GM21723 (cell line): ENCODE measurements around the gene C1QTNF2.

ENCODE experiments used
- ATAC-seq: cut with Tn5 transposase; IDR thresholded peaks from one replicate; pipeline ENCODE4 v1.9.1; 2021; ENCODE audit warnings: mild to moderate bottlenecking, moderate library complexity; ENCODE audit not compliant: unreplicated experiment

The C1QTNF2 gene

DNA sequence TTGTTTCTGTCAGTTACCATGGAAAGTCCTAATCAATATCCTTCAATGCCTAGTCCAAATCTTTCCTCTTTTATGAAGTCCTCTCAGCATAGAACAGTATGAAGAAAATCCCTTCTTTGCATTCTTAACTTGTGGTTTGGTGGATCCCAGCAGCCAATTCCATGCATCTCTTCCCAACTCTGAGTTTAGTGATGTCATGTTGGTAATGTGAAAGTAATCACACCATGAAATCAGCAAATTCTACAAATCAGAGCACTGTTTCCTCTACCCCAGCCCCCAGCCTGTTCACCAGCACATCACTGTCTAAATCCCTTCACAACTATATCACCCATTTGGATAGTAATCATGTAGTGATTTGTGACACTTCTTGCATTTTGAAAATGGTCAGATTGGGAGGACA, 4.7 kb upstream of the C1QTNF2 start:
- no peak for ATAC-seq

DNA sequence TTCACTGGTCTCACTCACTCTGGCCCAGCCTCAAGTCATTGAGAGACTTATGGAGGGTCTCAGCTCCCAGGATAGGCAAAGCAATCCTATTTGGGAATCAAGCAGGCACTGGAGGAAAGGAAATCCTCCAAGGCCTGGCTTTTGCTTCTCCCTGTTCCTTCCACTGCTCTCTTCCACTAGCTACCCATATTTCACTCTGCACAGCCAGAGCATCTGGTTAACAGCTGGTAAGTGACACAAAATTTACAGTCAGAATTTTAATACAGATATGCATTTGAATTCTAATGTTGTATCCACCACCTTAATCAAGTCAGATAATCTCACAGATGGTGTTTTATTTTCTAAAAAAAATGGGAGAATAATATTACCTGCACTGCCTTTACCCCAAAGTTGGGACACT, 868 bp upstream of the C1QTNF2 start:
- ATAC-seq, result no peak

DNA sequence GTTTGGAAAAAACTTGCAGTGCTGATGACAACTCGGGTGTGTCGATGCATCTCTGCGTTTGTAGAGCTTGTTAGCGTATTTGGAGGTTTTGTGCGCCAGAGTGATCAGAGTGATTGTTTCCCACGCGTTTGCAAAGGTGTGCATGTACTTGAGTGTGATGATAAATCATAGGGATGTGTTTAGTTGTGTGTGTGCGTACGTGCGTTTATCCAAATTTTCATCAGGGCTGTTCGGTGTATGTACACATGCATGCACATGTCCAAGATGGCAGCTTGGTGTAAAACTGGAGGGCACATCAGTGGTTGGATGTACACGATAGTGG, 248 bp upstream of the C1QTNF2 start:
- ATAC-seq, result no peak

DNA sequence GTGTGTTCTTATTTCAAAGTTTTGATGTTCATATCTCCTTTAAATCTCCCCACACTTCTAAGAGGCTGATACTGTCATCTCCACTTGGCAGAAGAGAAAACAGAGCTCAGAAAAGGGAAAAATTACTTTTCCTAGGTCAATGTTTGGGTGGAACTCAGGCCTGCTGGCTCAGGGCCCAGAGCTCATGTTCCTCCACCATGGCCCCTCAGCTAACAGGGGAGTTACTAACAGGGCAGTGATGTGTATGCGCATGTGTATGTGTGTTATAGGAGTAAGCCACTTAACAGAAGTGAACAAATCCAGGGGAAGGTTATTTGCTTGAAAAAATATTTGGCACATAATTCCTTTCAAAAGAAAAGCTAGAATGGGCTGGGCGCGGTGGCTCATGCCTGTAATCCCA, 2.5 kb downstream of the C1QTNF2 start:
- ATAC-seq, result no peak

DNA sequence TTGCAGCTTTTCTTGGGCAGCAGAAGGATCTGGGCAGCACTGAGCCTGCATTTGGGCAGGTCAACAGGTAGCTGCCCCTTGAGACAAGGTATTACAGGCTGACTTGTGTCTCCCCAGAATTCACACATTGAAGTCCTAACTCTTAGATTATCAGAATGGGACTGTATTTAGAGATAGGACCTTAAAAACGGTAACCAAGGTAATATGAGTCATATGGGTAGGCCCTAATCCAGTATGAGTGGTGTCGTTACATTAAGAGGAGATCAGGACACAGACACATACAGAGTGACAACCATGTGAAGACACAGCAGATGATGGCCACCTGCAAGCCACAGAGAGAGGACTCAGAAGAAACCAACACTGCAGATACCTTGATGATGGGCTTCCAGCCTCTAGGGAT, 3.2 kb downstream of the C1QTNF2 start:
- ATAC-seq, result no peak

DNA sequence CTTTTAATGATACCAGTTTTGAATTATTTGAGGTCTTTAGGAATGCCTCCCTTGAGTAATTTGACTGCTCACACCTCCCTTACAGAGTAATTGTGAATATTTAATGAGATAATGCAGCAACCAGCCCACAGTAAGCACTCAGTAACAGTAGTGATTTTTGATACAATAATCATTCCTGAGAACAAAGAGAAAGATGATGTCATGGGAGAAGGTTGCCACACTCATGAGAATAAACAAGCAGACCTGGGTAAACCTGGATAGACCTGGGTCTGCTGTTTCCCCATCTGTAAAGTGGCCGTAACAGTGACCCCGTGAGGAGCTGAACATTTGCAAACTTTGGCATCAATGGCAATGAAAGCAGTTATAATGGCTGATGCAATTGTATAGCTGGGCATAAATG, 4.2 kb downstream of the C1QTNF2 start:
- no peak for ATAC-seq

DNA sequence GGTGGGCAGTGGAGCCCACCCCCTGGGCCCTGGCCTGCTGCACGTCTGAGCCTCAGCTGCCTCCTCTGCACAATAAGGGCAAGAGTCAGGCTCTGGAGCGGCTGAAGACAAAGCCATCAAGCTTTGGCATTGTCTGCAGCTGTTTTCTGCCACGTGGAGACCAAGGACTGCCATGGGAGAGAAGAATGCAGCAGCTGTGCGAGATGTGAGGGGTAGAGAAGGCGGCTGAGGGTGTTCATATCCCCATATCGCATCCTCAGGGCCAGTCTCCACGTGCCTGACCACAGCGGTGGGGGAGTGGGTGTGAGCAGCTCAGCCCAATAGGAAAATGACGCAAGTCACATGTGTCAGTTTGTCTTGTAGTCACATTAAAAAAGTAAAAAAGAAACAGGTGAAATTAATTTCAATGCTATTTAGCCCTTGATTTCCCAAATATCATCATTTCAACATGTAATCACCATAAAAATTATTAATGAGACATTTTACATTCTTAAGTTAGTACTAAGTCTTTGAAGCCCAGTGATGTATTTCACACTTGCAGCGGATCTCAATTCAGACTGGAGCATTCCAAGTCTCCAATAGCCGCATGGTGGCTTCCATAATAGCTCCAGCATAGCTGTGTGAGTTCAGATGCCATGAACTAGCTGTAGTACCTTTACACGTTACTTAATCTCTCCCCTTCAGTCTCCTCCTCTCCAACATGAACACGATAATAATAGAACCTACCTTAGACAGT, 6.6 kb downstream of the C1QTNF2 start:
- ATAC-seq, result no peak

DNA sequence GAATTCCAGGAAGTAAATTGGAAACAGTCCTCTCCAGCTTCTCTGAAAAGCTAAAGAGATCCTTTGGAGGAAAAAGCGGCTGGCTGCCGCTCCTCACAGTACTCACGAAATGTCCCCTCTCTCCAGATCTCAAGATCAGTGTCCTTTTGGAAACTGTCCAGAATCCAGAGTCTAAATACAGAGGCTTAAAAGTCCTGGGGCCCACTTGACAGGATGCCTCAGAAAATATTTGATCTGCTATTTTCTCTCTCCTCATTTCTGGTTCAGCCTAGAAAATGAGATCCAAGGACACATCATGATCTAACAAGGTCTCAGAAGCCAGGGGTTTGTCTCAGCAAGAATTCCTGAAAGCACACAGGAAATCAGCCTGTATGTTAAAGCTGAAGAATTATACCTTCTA, 7.2 kb downstream of the C1QTNF2 start:
- ATAC-seq, result no peak

DNA sequence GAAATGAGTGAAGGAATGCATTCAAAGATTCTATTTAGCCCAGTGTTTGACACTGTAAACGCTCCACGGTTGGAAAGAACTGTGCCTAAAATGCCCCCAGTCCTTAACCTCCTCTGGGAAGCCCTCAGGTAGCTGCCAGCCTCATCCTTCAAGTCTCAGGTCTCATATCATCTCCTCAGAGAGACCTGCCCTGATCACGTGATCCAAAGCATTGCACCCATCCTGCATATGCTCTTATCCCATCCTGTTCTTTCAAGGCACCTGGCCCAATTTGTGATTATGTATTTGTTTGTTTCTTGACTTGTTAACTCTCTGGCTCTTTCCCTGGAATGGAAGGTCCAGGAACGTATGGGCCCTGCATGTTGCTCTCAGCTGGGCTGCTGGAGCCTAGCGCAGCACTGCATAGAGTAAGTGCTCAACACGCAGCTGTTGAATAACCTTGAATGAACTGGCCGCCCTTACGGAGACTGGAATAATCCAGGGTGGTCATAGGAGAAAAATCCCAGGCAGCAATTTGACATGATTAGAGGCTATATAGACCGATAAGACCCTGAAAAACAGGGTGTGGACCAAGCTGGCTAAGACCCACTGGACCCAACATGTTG, 8.7 kb downstream of the C1QTNF2 start:
- no peak for ATAC-seq

DNA sequence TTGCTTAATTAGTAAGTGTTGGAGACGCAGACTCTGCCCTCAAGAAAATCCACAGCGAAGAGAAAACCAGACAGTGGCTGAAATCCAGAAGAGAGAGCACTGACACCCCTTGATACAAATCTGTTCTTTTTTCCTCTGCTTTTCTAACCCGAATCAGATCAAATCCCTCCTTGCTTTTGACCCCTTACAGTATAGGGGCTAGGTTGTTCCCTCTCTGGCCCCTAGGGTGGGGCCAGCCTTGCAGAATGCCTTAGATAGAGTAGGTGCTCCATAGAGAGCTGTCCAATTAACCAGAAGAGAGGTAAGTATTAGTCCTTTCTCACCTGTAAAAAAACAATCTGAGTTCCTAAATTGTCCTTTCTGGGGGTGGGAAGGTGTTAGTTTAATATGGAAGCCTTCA, 10.1 kb downstream of the C1QTNF2 start:
- ATAC-seq, result no peak

DNA sequence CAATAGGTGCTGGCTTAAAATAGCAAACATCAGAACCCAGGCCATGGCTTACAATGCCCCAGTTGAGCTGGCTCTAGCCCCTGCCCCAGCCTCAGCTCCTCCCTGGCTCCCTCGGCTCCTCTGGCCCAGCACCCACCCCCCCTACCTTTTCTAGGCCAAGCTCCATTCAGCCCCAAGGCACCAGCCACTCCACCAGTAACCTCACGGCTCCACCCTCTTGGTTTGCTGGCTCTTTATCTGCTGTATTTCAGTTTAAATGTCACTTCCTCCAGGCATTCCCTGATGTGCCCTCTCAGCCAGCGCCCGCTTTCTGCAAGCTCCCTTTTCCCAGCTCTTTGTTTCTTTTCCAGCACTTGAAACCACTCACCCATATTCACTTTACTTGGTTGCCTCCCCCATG, 10.6 kb downstream of the C1QTNF2 start:
- no peak for ATAC-seq

DNA sequence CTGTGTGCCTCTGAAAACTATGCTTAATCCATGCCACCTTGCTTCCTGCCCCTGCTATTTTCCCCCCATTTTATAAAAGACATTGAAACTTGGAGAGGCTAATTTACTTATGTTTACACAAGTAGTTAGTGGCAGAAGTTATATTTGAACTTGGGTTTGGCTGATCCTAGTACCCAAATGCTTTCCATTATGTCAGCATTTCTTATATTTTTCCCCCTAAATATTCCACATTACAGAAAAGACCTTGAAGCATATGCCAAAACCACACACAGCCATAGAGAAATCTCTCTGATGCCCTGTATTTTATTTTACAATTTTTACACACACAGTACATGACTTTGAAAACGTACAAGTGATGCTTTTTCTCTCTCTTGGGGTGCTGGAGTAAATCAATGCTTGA, 11.2 kb downstream of the C1QTNF2 start:
- ATAC-seq, result no peak

DNA sequence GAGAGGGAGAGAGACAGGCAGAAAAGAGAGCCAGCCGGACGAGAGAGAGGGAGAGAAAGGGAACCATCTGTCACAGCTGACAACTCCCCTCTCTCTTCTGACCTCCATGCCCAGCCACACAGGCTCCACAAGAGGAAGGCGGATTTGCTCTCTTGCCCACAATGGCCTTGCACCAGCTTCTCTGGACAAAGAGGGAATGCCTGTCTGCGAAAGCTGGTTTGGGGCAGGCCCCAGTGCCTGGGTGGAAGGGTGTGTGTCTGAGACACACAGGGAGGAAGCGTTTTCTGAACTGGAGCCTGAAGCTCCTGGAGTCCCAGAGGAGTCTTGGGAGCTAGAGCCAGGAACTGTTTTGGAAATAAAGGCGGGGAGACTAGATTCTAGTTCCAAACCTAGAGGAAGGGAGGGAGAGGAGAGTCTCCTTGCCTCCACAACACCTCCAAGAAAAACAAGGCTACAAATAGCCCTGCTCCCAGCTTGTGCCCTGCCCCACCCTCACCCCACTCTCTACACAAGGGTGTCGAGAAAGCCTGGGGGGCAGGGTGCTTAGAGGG, 12.5 kb downstream of the C1QTNF2 start:
- no peak for ATAC-seq

DNA sequence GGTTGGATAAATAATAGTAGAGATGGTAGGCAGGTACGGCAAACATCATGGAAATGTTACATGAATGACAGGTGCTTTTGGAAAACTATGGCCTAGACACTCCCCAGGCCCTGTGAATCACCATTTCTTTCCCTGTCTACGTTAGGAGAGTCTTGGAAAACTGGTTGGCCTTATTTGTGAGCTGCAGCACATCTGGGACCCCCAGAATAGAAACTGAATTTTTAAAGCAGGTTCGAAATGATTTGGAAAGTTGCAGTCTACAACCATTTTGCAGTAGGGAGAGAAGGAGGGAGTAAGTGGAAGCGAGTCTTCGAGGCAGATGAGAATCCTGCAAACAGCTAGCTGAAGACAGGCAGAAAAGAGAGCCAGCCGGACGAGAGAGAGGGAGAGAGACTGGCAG, 13.0 kb downstream of the C1QTNF2 start:
- ATAC-seq, result no peak

DNA sequence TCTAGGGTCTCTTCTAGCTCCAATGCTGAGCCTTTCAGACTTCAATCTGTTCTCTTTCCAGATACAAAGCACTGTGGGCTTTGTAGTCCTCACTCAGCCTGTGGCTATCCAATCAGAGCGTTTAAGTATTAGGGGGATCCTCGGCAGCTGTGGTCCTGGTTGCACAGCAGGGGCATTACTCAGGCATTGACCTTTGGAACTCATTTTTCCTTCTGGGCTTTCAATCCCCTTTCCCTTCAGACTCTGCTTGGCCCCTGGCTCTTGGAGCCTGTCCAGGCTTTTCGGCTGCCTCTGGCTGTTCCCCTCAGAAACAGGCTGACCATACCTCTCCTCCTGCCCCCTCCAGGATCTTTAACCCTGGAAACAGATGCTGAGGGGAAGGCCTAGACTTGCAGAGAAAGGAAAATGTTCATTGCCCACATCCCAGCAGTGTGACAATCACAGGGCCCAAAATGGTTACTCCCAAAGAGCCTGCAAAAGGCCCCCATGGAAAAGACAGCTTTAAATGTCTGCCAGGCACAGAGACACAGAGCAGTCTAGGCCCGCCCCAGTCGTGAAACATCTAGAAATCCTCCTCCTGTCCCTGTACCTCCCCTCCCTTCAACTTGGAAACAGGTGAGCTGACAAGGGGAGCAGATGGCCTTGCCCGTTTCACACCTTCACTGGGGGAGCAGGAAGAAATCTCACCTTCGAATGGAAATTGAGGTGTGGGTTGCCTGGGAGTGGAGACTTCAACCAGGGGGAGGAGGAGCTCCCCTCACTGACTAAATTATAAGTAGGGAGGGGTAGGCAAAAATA, 13.7 kb downstream of the C1QTNF2 start:
- ATAC-seq, result no peak

DNA sequence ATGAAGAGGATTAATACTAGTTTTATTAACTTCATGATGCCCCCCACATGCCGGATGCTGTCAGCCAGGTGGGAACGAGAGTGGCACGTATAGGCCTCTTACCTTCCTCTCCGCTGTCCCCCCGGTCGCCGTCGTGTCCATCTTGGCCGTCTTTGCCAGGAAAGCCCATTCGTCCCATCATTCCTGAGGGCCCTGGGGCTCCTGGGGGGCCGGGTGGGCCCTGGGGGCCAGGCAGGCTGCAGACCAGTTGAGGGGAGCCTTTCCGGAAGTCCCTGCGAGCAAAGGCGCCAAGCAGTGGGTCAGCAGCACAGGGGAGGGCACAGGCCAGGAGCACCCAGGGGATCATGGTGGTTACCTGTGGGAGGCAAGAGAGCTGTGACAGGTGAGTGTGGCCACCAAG, 15.8 kb downstream of the C1QTNF2 start:
- no peak for ATAC-seq

DNA sequence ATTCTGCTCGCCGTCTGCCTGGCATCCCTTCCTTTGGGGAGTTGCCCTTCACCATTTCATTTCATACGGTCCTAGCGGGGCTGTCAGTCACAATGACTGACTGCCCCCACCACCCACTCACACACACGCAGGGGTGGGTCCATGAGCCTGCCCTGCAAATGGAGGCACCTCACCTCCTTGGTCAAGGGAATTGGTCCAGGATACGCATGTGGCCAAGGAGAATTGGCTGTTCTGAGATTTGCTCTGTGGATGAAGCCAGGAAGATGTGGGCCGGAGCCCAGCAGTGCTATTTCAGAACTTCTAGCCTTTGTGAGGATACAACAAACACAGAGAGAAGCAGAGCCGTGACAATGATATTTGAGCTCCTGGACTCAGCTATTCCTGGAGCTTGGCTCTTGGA, 17.0 kb downstream of the C1QTNF2 start:
- ATAC-seq, result no peak

DNA sequence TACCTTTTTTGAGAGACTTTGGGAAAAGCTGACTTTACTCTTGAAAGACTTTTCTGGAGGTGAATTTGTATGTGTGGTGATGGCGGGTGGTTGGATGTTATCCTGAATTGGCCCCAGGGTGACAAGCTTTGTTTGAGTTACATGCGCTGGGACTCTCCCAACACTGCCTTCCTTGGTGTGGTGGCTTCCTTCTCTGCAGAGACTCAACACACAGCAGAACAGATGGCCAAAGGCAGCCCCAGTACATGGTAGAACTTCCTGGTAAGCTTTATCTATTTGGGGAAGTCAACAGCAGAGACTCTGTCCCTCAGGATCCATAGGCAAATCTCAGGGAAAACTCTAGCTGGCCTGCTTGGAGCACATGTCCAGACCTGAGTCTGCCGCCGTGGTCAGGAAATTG, 18.1 kb downstream of the C1QTNF2 start:
- ATAC-seq, result no peak

DNA sequence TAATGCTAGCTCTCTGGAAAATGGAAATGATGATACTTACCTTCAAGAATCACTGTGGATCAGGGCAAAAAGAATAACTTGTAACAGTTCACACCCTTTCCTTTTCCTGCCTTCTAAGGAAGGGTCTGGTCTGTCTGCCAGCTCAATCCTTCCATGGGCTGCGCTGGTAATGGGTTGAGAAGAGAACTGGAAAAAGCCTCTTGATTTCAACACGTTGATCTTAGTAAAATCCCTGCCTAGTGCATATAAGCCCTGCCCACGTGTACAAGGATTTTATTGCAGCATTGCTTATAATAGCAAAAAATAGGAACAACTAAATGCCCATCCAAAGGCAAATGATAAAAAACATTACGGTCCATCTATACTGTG, 20.5 kb downstream of the C1QTNF2 start:
- no peak for ATAC-seq

DNA sequence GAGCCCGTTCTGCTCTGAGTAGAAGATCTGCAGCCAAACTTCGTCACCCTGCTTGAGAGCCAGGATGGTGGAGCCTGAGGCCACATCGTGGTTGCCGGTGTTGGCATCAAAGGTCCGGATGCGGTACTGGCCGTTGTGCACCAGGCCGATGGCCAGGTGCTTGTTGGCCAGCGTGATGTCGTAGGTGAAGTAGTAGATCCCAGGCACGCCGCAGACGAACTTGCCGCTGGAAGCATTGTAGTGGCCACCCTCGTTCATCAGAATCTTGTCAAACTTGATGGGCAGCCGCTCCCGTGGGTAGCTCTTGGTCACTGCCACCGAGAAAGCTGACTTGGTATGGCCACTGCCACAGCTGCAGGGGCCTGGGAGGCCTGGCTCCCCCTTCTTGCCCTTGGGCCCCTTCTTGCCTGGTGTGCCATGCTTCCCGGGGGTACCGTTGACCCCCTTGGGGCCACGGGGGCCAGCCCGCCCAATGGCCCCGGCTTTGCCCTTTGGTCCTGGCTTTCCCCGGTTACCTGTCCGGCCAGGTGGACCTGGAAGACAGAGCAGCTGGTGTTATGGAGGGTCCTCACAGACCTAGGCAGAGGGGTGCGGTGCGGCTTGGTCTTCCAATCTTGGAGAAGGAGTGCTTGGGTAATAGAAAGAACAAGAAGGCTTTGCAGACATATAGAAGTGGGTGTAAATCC, 21.0 kb downstream of the C1QTNF2 start:
- ATAC-seq, result no peak

DNA sequence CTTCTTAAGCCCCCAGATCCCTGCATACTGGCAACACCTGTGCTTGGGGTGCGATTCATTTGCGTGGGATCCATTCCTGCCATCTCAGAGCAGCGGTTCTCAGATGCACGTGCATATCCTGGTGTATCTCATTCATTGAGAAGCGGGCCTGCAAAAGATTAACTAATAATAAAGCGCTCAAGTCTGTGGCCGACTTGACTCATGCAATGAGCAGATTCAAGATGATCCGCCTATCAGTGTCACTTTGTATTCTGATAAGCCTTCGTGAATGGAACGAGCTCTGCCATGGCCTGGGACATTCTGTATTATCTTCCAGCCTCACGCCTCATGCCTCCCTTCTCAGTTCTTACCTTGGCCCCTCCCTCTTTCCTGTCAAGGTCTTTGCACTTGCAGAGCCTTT, 22.3 kb downstream of the C1QTNF2 start:
- no peak for ATAC-seq

DNA sequence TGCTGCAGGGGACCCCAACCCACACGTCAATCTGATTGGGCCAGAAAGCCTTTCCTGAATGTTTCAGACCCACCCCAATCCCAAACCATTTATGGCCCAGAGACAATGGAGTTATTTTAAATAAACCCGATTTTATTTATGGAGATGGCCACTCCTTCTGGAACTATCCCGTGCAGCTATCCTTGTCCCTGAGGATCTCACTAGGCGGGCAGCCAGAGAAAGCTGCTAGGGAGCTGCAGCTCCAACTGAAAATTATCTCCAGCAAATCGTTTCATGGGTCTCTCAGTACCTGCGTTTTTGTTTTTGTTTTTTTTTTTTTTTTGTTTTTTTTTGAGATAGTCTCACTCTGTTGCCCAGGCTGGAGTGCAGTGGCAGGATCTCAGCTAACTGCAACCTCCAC, 23.0 kb downstream of the C1QTNF2 start:
- no peak for ATAC-seq
